ENCODE results near the gene MARCKS.

DNA sequence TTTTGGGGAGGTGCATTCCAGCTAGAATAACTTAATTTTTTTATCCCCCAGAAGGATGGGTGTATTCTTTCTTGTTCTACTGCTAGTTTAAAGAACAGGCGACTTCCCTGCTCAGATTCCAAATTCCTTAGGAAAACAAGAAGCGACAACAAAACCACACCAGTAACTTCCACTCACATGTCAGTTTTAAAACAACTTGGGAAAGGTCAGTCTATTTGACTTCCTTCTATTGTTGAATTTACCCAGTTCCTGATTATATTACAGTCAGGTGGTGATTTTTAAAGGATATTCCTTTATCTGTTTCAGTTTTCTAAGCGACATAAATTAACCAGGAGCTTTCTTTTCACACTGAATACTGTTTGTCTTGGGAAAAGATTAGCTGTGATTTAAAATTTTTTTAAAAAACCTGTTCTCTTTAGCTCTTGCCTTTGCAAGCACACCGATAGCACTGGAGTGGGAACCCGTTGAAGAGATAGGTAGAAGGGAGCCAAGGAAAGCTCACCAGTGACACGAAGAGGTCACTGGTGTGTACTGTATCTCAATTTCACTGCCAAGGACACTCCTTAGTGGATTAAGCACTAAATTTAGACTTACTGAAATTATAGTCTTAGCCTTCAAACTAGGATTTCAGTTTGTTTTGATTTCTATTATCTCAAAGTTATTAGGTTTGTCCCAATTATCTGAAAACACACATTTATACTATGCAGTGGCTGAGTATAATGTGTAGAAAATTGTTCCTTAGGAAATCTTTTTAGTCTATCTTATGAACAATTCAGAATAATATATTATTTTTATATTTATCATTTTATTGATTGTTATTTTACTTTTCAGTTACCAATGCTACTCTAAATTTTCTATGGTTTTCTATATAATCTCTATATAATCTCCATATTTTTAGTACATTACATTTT lies 22.3 kb downstream of the MARCKS start:
- TF ChIP-seq POLR2A (IDR thresholded peaks at IDR 0.05): no peak
- TF ChIP-seq CTCF (IDR thresholded peaks at IDR 0.05): peak in 5 of 6 experiments; percentile 15 to 94 (median 87)

Measured in Peyer's patch (tissue), 4 donors.